KOPT-K1 (cell line): ENCODE results near the gene SUN5.

ENCODE experiments used
- H3K27ac ChIP-seq: fragments of 200-600 bp; sonication (generic); 2 replicates; pipeline ENCODE4 v1.5.1; 2016; ENCODE audit warnings: antibody characterized with exemption, mild to moderate bottlenecking, low read depth, low read length; ENCODE audit not compliant: poor library complexity, severe bottlenecking
- H3K36me3 ChIP-seq: fragments of 200-600 bp; sonication (generic); 2 replicates; pipeline ENCODE4 v1.5.1; 2017; ENCODE audit warnings: antibody characterized with exemption, mild to moderate bottlenecking, low read length, moderate library complexity; ENCODE audit not compliant: insufficient read depth
- H3K9me3 ChIP-seq: fragments of 200-600 bp; sonication (generic); 2 replicates; pipeline ENCODE4 v1.5.1; 2017; ENCODE audit warnings: antibody characterized with exemption, low read length, mild to moderate bottlenecking; ENCODE audit not compliant: insufficient read depth, poor library complexity, severe bottlenecking

SUN5 gene

GRCh38 chr20:33021879-33022278 lies 17.6 kb upstream of the SUN5 start:
- Histone ChIP-seq H3K9me3 (no peaks in the 10 kb centered on the region), H3K36me3 (no peaks in the 10 kb centered on the region), H3K27ac (no peak overlapping the region)

- no peaks in the 10 kb centered on the region for H3K36me3 ChIP-seq
- H3K9me3 ChIP-seq = no peaks in the 10 kb centered on the region
- no peak overlapping the region for H3K27ac ChIP-seq
Observed at GRCh38 chr20:33020278-33021161, 16.3 kb upstream of the SUN5 start.

- no peak overlapping the region for H3K27ac ChIP-seq
- H3K9me3 ChIP-seq = no peaks in the 10 kb centered on the region
- H3K36me3 ChIP-seq = no peaks in the 10 kb centered on the region
Observed at GRCh38 chr20:33019465-33020277, 15.4 kb upstream of the SUN5 start.

- no peaks in the 10 kb centered on the region for H3K36me3 ChIP-seq
- H3K9me3 ChIP-seq = no peaks in the 10 kb centered on the region
- no peak overlapping the region for H3K27ac ChIP-seq
Observed at GRCh38 chr20:33018169-33018931, 14.1 kb upstream of the SUN5 start.

- no peaks in the 10 kb centered on the region for H3K9me3 ChIP-seq
- no peaks in the 10 kb centered on the region for H3K36me3 ChIP-seq
- no peak overlapping the region for H3K27ac ChIP-seq
Observed at GRCh38 chr20:33017542-33017941, 13.3 kb upstream of the SUN5 start.

GRCh38 chr20:33016581-33017109 lies 12.4 kb upstream of the SUN5 start:
- Histone ChIP-seq H3K27ac (no peak overlapping the region), H3K9me3 (no peaks in the 10 kb centered on the region), H3K36me3 (no peaks in the 10 kb centered on the region)

- Histone ChIP-seq H3K36me3 (no peaks in the 10 kb centered on the region), H3K27ac (no peak overlapping the region), H3K9me3 (no peaks in the 10 kb centered on the region)
Observed at GRCh38 chr20:33015700-33016580, 11.7 kb upstream of the SUN5 start.

- H3K9me3 ChIP-seq = no peaks in the 10 kb centered on the region
- H3K36me3 ChIP-seq = no peaks in the 10 kb centered on the region
- H3K27ac ChIP-seq = no peak overlapping the region
Observed at GRCh38 chr20:33015114-33015484, 10.9 kb upstream of the SUN5 start.

- H3K36me3 ChIP-seq = no peaks in the 10 kb centered on the region
- H3K27ac ChIP-seq = no peak overlapping the region
- no peaks in the 10 kb centered on the region for H3K9me3 ChIP-seq
Observed at GRCh38 chr20:33014336-33015113, 10.3 kb upstream of the SUN5 start.

GRCh38 chr20:33013701-33014326 lies 9.6 kb upstream of the SUN5 start:
- Histone ChIP-seq H3K9me3 (no peaks in the 10 kb centered on the region), H3K27ac (no peak overlapping the region), H3K36me3 (no peaks in the 10 kb centered on the region)

- Histone ChIP-seq H3K36me3 (no peaks in the 10 kb centered on the region), H3K27ac (no peak overlapping the region), H3K9me3 (no peaks in the 10 kb centered on the region)
Observed at GRCh38 chr20:33012327-33013189, 8.3 kb upstream of the SUN5 start.

- Histone ChIP-seq H3K36me3 (no peaks in the 10 kb centered on the region), H3K27ac (no peak overlapping the region)
Observed at GRCh38 chr20:33010674-33011449, 6.6 kb upstream of the SUN5 start.

More at GRCh38 chr20:33010674-33011449, 6.6 kb upstream of the SUN5 start:
- H3K9me3 ChIP-seq = no peaks in the 10 kb centered on the region
